Vagina (tissue), 2 donors: ENCODE measurements around the gene PIGX.

Experiments
- CTCF ChIP-seq, 3 experiments: fragments of 450-650 bp in 2 of 3; fragments of 200-600 bp in 1 of 3; sonication (generic) in 1 of 3; IDR thresholded peaks; one replicate each; pipeline ENCODE4 v1.5.1; 2017 to 2019; ENCODE audit warnings: antibody characterized with exemption in 3 of 3, mild to moderate bottlenecking in 2 of 3, moderate library complexity in 2 of 3
- POLR2A ChIP-seq, 2 donors: fragments of 450-650 bp; IDR thresholded peaks; one replicate each; pipeline ENCODE4 v1.6.1; 2017; ENCODE audit warnings: antibody characterized with exemption in 2 of 2, mild to moderate bottlenecking in 2 of 2, moderate library complexity in 2 of 2
- POLR2AphosphoS5 ChIP-seq, 2 donors: sonication (generic); formaldehyde crosslinking; IDR thresholded peaks; one replicate each; pipeline ENCODE4 v1.9.0; 2017; ENCODE audit warnings: antibody characterized with exemption in 2 of 2, mild to moderate bottlenecking in 2 of 2, low read depth in 1 of 2; ENCODE audit not compliant: insufficient read depth in 1 of 2

DNA sequence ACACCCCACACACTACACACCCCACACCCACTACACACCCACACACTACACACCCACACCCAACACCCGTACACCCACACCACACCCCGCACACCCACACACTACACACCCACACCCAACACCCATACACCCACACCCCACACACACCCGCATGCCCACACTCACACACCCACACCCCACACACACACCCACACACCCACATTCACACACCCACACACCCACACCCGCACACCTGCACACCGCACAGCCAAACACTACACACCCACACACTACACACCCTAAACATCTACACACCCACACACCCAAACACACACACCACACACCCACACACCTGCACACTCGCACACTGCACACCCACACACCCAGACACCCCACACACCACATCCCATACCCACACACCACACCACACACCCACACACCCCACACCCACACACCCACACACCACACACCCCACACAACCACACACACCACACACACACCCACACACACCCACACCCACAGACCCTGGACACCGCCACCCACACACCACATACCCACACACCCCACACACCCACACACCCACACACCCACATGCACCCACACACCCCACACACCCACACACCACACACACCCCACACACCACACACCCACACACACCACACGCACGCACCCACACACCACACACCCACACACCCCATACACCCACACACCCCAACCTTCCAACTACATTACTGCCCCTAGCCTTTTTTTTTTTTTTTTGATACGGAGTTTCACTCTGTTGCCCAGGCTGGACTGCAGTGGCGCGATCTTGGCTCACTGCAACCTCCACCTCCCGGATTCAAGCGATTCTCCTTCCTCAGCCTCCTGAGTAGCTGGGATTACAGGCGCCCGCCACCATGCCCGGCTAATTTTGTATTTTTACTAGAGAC, 17.0 kb upstream of the PIGX start:
- no peak for TF ChIP-seq CTCF (IDR thresholded peaks at IDR 0.05)
- TF ChIP-seq POLR2A (IDR thresholded peaks at IDR 0.05) = no peak
- no peak for TF ChIP-seq POLR2AphosphoS5 (IDR thresholded peaks at IDR 0.05; ENCODE audit: insufficient read depth in 1 of 2, low read depth in 1 of 2)
